MCF 10A (cell line): ENCODE measurements around the gene ZFAND3. TPM values are rescaled to one million over a fixed set of nuclear protein-coding genes. Genes with fewer than 3 reads are reported as not detected.

Source experiments
- BruUV-seq: library from RNA; stranded (reverse); fragments of 400-500 nt; replicated peaks from 2 replicates; lab custom pipeline; 2021; lab: Mats Ljungman, UMichigan
- CTCF ChIA-PET: fragments of 300-600 bp; sonication (Branson Sonifier 250); formaldehyde crosslinking; extraction: SDS; loops from one replicate; lab custom pipeline; 2021; ENCODE audit warnings: antibody characterized with exemption, inconsistent platforms; lab: Yijun Ruan, JAX
- POLR2A ChIA-PET: fragments of 300-600, 350-650 bp; sonication (Branson Sonifier 250); formaldehyde crosslinking; extraction: SDS; loops from one replicate; lab custom pipeline; 2020; ENCODE audit warnings: antibody characterized with exemption, inconsistent platforms; lab: Yijun Ruan, JAX
- DNase-seq: peaks from one replicate; pipeline ENCODE4 v3.0.0-alpha.2; 2018; ENCODE audit not compliant: unreplicated experiment
- H3K27ac Mint-ChIP-seq: one replicate; pipeline ENCODE4 v1.8.0; 2022; ENCODE audit warnings: mild to moderate bottlenecking, low read depth, mixed read lengths; ENCODE audit not compliant: unreplicated experiment
- H3K27me3 Mint-ChIP-seq: one replicate; pipeline ENCODE4 v1.8.0; 2022; ENCODE audit warnings: mixed read lengths; ENCODE audit not compliant: insufficient read depth, unreplicated experiment
- H3K36me3 Mint-ChIP-seq: one replicate; pipeline ENCODE4 v1.8.0; 2022; ENCODE audit warnings: mild to moderate bottlenecking, moderate library complexity, mixed read lengths; ENCODE audit not compliant: insufficient read depth, unreplicated experiment
- H3K4me1 Mint-ChIP-seq: one replicate; pipeline ENCODE4 v1.8.0; 2022; ENCODE audit warnings: mixed read lengths; ENCODE audit not compliant: insufficient read depth, unreplicated experiment
- H3K4me3 Mint-ChIP-seq: one replicate; pipeline ENCODE4 v1.8.0; 2022; ENCODE audit warnings: mild to moderate bottlenecking, moderate library complexity, mixed read lengths; ENCODE audit not compliant: unreplicated experiment
- H3K9me3 Mint-ChIP-seq: one replicate; pipeline ENCODE4 v1.8.0; 2022; ENCODE audit warnings: mixed read lengths; ENCODE audit not compliant: unreplicated experiment
- CTCF ChIP-seq: fragments of 200-600 bp; IDR thresholded peaks from one replicate; pipeline ENCODE4 v1.8.0; 2022; ENCODE audit warnings: antibody characterized with exemption, mild to moderate bottlenecking; ENCODE audit not compliant: unreplicated experiment
- intact Hi-C: fragments of 100-400 bp; cut with micrococcal nuclease; formaldehyde crosslinking; loops from 2 replicates; pipeline ENCODE4 v1.14.1; 2022
- total RNA-seq: library from RNA; stranded (reverse); gene quantifications from 2 replicates; pipeline ENCODE4 v1.2.3, GENCODE V29; 2022

The ZFAND3 gene
- total RNA-seq, 1 experiment from 2014 or later, result 100 TPM

- no peaks in the 10 kb centered on the region for H3K36me3 Mint-ChIP-seq
- TF ChIP-seq CTCF, result no peak
- no peaks in the 10 kb centered on the region for H3K9me3 Mint-ChIP-seq
- no peak overlapping the region for H3K27ac Mint-ChIP-seq
- CTCF ChIA-PET, result no interaction called here
- no peak for DNase-seq
- POLR2A ChIA-PET, result interaction anchor here (0.6 to 2.8 kb wide), 3 partner anchors 10 to 1212 kb away, joined by 3 to 14 read pairs (median 4); partner anchors contain the start of gene ZFAND3
- no peak overlapping the region for H3K4me3 Mint-ChIP-seq
- BruUV-seq, result no TSS peak
- intact Hi-C loops, result no loop called here
- H3K4me1 Mint-ChIP-seq, result no peaks in the 10 kb centered on the region
- peaks cover 29% of the 10 kb centered on the region for H3K27me3 Mint-ChIP-seq
These were observed 10.4 kb upstream of the ZFAND3 start for GRCh38 chr6:37809197-37809543.

GRCh38 chr6:37812841-37813240, 6.7 kb upstream of the ZFAND3 start:
- Mint-ChIP-seq H3K27me3 (peaks cover 12% of the 10 kb centered on the region), H3K36me3 (peaks cover 1% of the 10 kb centered on the region), H3K4me1 (peaks cover 7% of the 10 kb centered on the region), H3K9me3 (no peaks in the 10 kb centered on the region), H3K4me3 (no peak overlapping the region), H3K27ac (no peak overlapping the region)
- intact Hi-C loops, result no loop called here
- ChIA-PET POLR2A (interaction anchor here (0.6 kb wide), 1 partner anchor 259 kb away, joined by 3 read pairs; no protein-coding TSS in a partner anchor), CTCF (interaction anchor here (0.6 to 1.2 kb wide), 4 partner anchors 13 to 751 kb away, joined by 3 to 4 read pairs (median 3); no protein-coding TSS in a partner anchor)
- no peak for TF ChIP-seq CTCF
- no peak for DNase-seq
- BruUV-seq, result no TSS peak

- H3K27me3 Mint-ChIP-seq, result no peaks in the 10 kb centered on the region
- peaks cover 7% of the 10 kb centered on the region for H3K4me1 Mint-ChIP-seq
- no peak for TF ChIP-seq CTCF
- BruUV-seq, result no TSS peak
- H3K27ac Mint-ChIP-seq, result no peak overlapping the region
- H3K9me3 Mint-ChIP-seq, result no peaks in the 10 kb centered on the region
- intact Hi-C loops, result no loop called here
- CTCF ChIA-PET, result no interaction called here
- no peak for DNase-seq
- POLR2A ChIA-PET, result no interaction called here
- H3K36me3 Mint-ChIP-seq, result peaks cover 12% of the 10 kb centered on the region
- no peak overlapping the region for H3K4me3 Mint-ChIP-seq
These were observed 5.2 kb upstream of the ZFAND3 start for GRCh38 chr6:37814374-37814773.

- peak overlapping the region; percentile 27 for H3K4me3 Mint-ChIP-seq
- BruUV-seq, result no TSS peak
- POLR2A ChIA-PET, result interaction anchor here (1.7 kb wide), 1 partner anchor 163 kb away, joined by 4 read pairs; no protein-coding TSS in a partner anchor
These were observed 2.7 kb upstream of the ZFAND3 start for GRCh38 chr6:37816599-37817375.

More at GRCh38 chr6:37816599-37817375, 2.7 kb upstream of the ZFAND3 start:
- H3K9me3 Mint-ChIP-seq, result no peaks in the 10 kb centered on the region
- H3K27me3 Mint-ChIP-seq, result no peaks in the 10 kb centered on the region
- CTCF ChIA-PET, result no interaction called here
- intact Hi-C loops, result no loop called here
- peaks cover 17% of the 10 kb centered on the region for H3K4me1 Mint-ChIP-seq
- H3K27ac Mint-ChIP-seq, result no peak overlapping the region
- no peak for TF ChIP-seq CTCF
- DNase-seq, result no peak
- H3K36me3 Mint-ChIP-seq, result peaks cover 12% of the 10 kb centered on the region
